HepG2 (cell line): ENCODE measurements around the gene OR9A2. TPM values are rescaled to one million over a fixed set of nuclear protein-coding genes. Genes with fewer than 3 reads are reported as not detected.

ENCODE experiments used
- ATAC-seq: fragments of 200-7000 bp; cut with Tn5 transposase; 3 replicates; pipeline ENCODE4 v1.9.1; 2020; ENCODE audit warnings: mild to moderate bottlenecking, moderate library complexity
- BruUV-seq: library from RNA; stranded (reverse); fragments of 400-500 nt; replicated peaks from 2 replicates; lab custom pipeline; 2021; lab: Mats Ljungman, UMichigan
- CTCF ChIA-PET: fragments of 300-600 bp; formaldehyde crosslinking; extraction: SDS; loops from one replicate; lab custom pipeline; 2021; ENCODE audit warnings: low total read pairs, inconsistent platforms, low intra/inter-chr PET ratio; lab: Yijun Ruan, JAX
- POLR2A ChIA-PET: fragments of 350-600 bp; sonication (Branson Sonifier 250); formaldehyde crosslinking; loops from one replicate; lab custom pipeline; 2020; ENCODE audit warnings: antibody characterized with exemption, inconsistent platforms; lab: Yijun Ruan, JAX
- DNase-seq: peaks from one replicate; pipeline ENCODE4 v3.0.0-alpha.2; 2015; ENCODE audit warnings: low spot score
- FAIRE-seq: peaks from 3 replicates; lab custom pipeline; 2011; peaks lifted over from hg19 to GRCh38; lab: Jason Lieb, UNC
- H2AFZ ChIP-seq: one replicate; pipeline ENCODE4 v1.6.1; 2011; ENCODE audit warnings: low read length, inconsistent platforms
- H3K27ac ChIP-seq: fragments of 300-600 bp; 3 replicates; pipeline ENCODE4 v1.8.0; 2011; ENCODE audit warnings: mixed run types, mild to moderate bottlenecking, mixed read lengths, low read length, inconsistent platforms; ENCODE audit not compliant: insufficient read depth; ENCODE audit errors: extremely low read length
- H3K27me3 ChIP-seq, 2 experiments: fragments of 200-600 bp in 1 of 2; 2 replicates in 1 of 2; 3 replicates in 1 of 2; pipeline versions ENCODE4 v1.6.0 to v1.8.0; 2011; ENCODE audit warnings: low read length in 2 of 2, mild to moderate bottlenecking in 2 of 2, moderate library complexity in 2 of 2, inconsistent platforms in 1 of 2; ENCODE audit not compliant: insufficient read depth in 2 of 2, control insufficient read depth in 1 of 2
- H3K36me3 ChIP-seq, 2 experiments: fragments of 200-600 bp in 1 of 2; replicated peaks in 1 of 2; 2 replicates in 1 of 2; 3 replicates in 1 of 2; pipeline versions ENCODE4 v1.5.1 to v1.8.0; 2011; ENCODE audit warnings: low read length in 2 of 2, inconsistent platforms in 1 of 2; ENCODE audit not compliant: insufficient read depth in 2 of 2, control insufficient read depth in 1 of 2
- H3K4me1 ChIP-seq: 2 replicates; pipeline ENCODE4 v1.5.1; 2012; ENCODE audit warnings: low read length, inconsistent platforms; ENCODE audit not compliant: insufficient read depth
- H3K4me2 ChIP-seq: 2 replicates; pipeline ENCODE4 v1.6.0; 2011; ENCODE audit warnings: low read depth, low read length, inconsistent platforms
- H3K4me3 ChIP-seq, 3 experiments: fragments of 200-600 bp in 1 of 3; sonication (generic), shearing (Covaris generic) in 1 of 3; replicated peaks in 1 of 3; 2 replicates each; pipeline ENCODE4 v1.5.1; 2011 to 2016; ENCODE audit warnings: low read length in 3 of 3, inconsistent platforms in 2 of 3, low read depth in 2 of 3, mild to moderate bottlenecking in 2 of 3, control low read depth in 1 of 3, mixed read lengths in 1 of 3; ENCODE audit not compliant: insufficient read depth in 1 of 3
- H3K79me2 ChIP-seq: one replicate; pipeline ENCODE4 v1.6.1; 2011; ENCODE audit warnings: low read length, inconsistent platforms; ENCODE audit not compliant: insufficient read depth
- H3K9ac ChIP-seq: 2 replicates; pipeline ENCODE4 v1.6.0; 2011; ENCODE audit warnings: mild to moderate bottlenecking, low read depth, low read length, inconsistent platforms; ENCODE audit not compliant: insufficient read depth
- H3K9me3 ChIP-seq: 2 replicates; pipeline ENCODE4 v1.5.1; 2012; ENCODE audit warnings: mild to moderate bottlenecking, low read length
- H4K20me1 ChIP-seq: 2 replicates; pipeline ENCODE4 v1.6.0; 2011; ENCODE audit warnings: inconsistent platforms, mild to moderate bottlenecking, low read length, moderate library complexity; ENCODE audit not compliant: insufficient read depth
- CBX2 ChIP-seq, 2 experiments: fragments of 200-600 bp in 1 of 2; sonication (generic); formaldehyde crosslinking in 1 of 2; IDR thresholded peaks; 2 replicates each; pipeline versions ENCODE4 v1.7.0 to v1.8.1; 2018 to 2022; ENCODE audit warnings: low read depth in 2 of 2, low read length in 1 of 2, mild to moderate bottlenecking in 1 of 2, missing genetic modification reagents in 1 of 2
- GABPA ChIP-seq, 2 experiments: IDR thresholded peaks; 2 replicates each; pipeline ENCODE4 v1.6.1; 2011 to 2016; ENCODE audit warnings: low read depth in 2 of 2, low read length in 1 of 2, missing biosample characterization in 1 of 2, missing genetic modification characterization in 1 of 2
- KDM5B ChIP-seq: sonication (generic); formaldehyde crosslinking; IDR thresholded peaks from 2 replicates; pipeline ENCODE4 v1.4.0; 2020; ENCODE audit warnings: missing genetic modification reagents, mild to moderate bottlenecking, borderline replicate concordance
- NFIB ChIP-seq: sonication (generic); formaldehyde crosslinking; IDR thresholded peaks from 2 replicates; pipeline ENCODE4 v1.9.0; 2021; ENCODE audit warnings: missing genetic modification reagents, mild to moderate bottlenecking, borderline replicate concordance
- POGZ ChIP-seq: sonication (generic); formaldehyde crosslinking; IDR thresholded peaks from 2 replicates; pipeline ENCODE4 v1.4.0; 2020; ENCODE audit warnings: mild to moderate bottlenecking, missing genetic modification reagents
- SRSF4 ChIP-seq: fragments of 200-400 bp; formaldehyde crosslinking; IDR thresholded peaks from one replicate; pipeline ENCODE4 v1.6.1; 2018; ENCODE audit warnings: mild to moderate bottlenecking, low read depth, low read length, moderate library complexity; ENCODE audit not compliant: poor library complexity, severe bottlenecking
- XBP1 ChIP-seq: sonication (generic); formaldehyde crosslinking; IDR thresholded peaks from 2 replicates; pipeline ENCODE4 v1.5.0; 2020; ENCODE audit warnings: missing genetic modification reagents
- ZFP91 ChIP-seq: sonication (generic); formaldehyde crosslinking; IDR thresholded peaks from 2 replicates; pipeline ENCODE4 v1.9.0; 2022; ENCODE audit warnings: missing genetic modification reagents, mild to moderate bottlenecking, borderline replicate concordance
- ZKSCAN1 ChIP-seq: fragments of 150-350 bp; IDR thresholded peaks from 2 replicates; pipeline ENCODE4 v1.6.1; 2014; ENCODE audit warnings: low read length
- ZMAT5 ChIP-seq: sonication (generic); formaldehyde crosslinking; IDR thresholded peaks from 2 replicates; pipeline ENCODE4 v1.5.0; 2020; ENCODE audit warnings: mild to moderate bottlenecking, low read depth, missing genetic modification reagents, borderline replicate concordance
- ZNF232 ChIP-seq: sonication (generic); formaldehyde crosslinking; IDR thresholded peaks from 2 replicates; pipeline ENCODE4 v1.4.0; 2020; ENCODE audit warnings: missing genetic modification reagents, borderline replicate concordance
- ZNF317 ChIP-seq: sonication (generic); formaldehyde crosslinking; IDR thresholded peaks from 2 replicates; pipeline ENCODE4 v1.5.0; 2020; ENCODE audit warnings: mild to moderate bottlenecking, missing genetic modification reagents
- ZNF383 ChIP-seq: sonication (generic); formaldehyde crosslinking; IDR thresholded peaks from 2 replicates; pipeline ENCODE4 v1.4.0; 2020; ENCODE audit warnings: missing genetic modification reagents, mild to moderate bottlenecking, borderline replicate concordance
- ZNF564 ChIP-seq: sonication (generic); formaldehyde crosslinking; IDR thresholded peaks from 2 replicates; pipeline ENCODE4 v1.8.1; 2023; ENCODE audit warnings: mild to moderate bottlenecking, missing genetic modification reagents
- ZNF580 ChIP-seq: IDR thresholded peaks from 2 replicates; pipeline ENCODE4 v1.6.1; 2016; ENCODE audit warnings: low read depth, borderline replicate concordance
- ZNF646 ChIP-seq: sonication (generic); formaldehyde crosslinking; IDR thresholded peaks from 2 replicates; pipeline ENCODE4 v1.9.0; 2021; ENCODE audit warnings: mild to moderate bottlenecking, missing genetic modification reagents
- in situ Hi-C: cut with HindIII; loops from 2 replicates; pipeline ENCODE4 v1.10.0; 2017; ENCODE audit warnings: low pct_unique_long_range_greater_than_20kb; ENCODE audit not compliant: extremely low pct_ligation_motif_present
- intact Hi-C: fragments of 100-400 bp; cut with micrococcal nuclease; formaldehyde crosslinking; loops from one replicate; pipeline ENCODE4 v1.10.0; 2022; ENCODE audit not compliant: unreplicated experiment
- polyA plus RNA-seq, 8 experiments: library from polyadenylated mRNA; depleted of rRNA in 3 of 8; stranded (reverse) in 7 of 8; unstranded in 1 of 8; fragments of >200 nt; fragmentation: Illumina TruSeq in 4 of 8; extraction: Trizol in 4 of 8; gene quantifications; 2 replicates each; pipeline versions ENCODE4 v1.2.1 to v1.2.3, GENCODE V29; 2011 to 2016; ENCODE audit warnings: low read depth in 4 of 8, missing spikeins in 1 of 8, mixed read lengths in 1 of 8; ENCODE audit not compliant: insufficient read depth in 1 of 8
- total RNA-seq, 5 experiments: library from RNA; depleted of rRNA; stranded (reverse); fragments of >200 nt; fragmentation: Illumina TruSeq; extraction: Trizol; gene quantifications; 2 replicates each; pipeline ENCODE4 v1.2.3, GENCODE V29; 2016; ENCODE audit warnings: low read depth in 1 of 5

The OR9A2 gene
- total and polyA plus RNA-seq, 2 of the 13 experiments (the other 11 are each of a cell fraction or from before 2014, with no cell fraction given) = not detected

GRCh38 chr7:142999793-143000192, 27.1 kb downstream of the OR9A2 start:
- Histone ChIP-seq H3K27me3 (no peaks in the 10 kb centered on the region), H3K27ac (no peak overlapping the region), H3K36me3 (no peaks in the 10 kb centered on the region), H3K9ac (no peak overlapping the region), H3K79me2 (no peaks in the 10 kb centered on the region), H2AFZ (no peak overlapping the region), H3K9me3 (0 out of 2 replicates have a peak, but pooled peaks cover 8% of the 10 kb centered on the region), H3K4me2 (no peak overlapping the region), H3K4me1 (no peaks in the 10 kb centered on the region), H3K4me3 (no peak overlapping the region), H4K20me1 (no peaks in the 10 kb centered on the region)
- intact Hi-C loops (loop anchor here (10.0 kb wide), 2 partner anchors 115 to 305 kb away; partner anchors contain the start of gene TRPV6), in situ Hi-C loops (no loop called here)
- ATAC-seq (no peak), DNase-seq (no peak), FAIRE-seq (no peak)
- no TSS peak for BruUV-seq
- CTCF ChIA-PET = no interaction called here
- POLR2A ChIA-PET = no interaction called here
- no peak for TF ChIP-seq NFIB (CRISPR knock-in tag)
- no peak for TF ChIP-seq XBP1 (CRISPR knock-in tag)
- no peak for TF ChIP-seq ZFP91 (CRISPR knock-in tag)
- no peak for TF ChIP-seq KDM5B
- no peak for TF ChIP-seq ZNF317 (CRISPR knock-in tag)
- TF ChIP-seq ZKSCAN1 = no peak
- no peak for TF ChIP-seq ZNF646 (CRISPR knock-in tag)
- no peak for TF ChIP-seq SRSF4
- no peak for TF ChIP-seq ZNF564 (CRISPR knock-in tag)
- TF ChIP-seq POGZ (CRISPR knock-in tag) = no peak
- no peak for TF ChIP-seq ZNF383 (CRISPR knock-in tag)
- no peak for TF ChIP-seq ZNF580 (CRISPR knock-in tag)
- TF ChIP-seq ZMAT5 (CRISPR knock-in tag) = no peak
- no peak for TF ChIP-seq GABPA (IDR thresholded peaks at IDR 0.05; ENCODE audit: low read depth, low read length)
- TF ChIP-seq GABPA (CRISPR knock-in tag; IDR thresholded peaks at IDR 0.05; ENCODE audit: low read depth) = no peak
- no peak for TF ChIP-seq CBX2 (IDR thresholded peaks at IDR 0.05; ENCODE audit: low read depth, low read length)
- TF ChIP-seq CBX2 (CRISPR knock-in tag; IDR thresholded peaks at IDR 0.05; ENCODE audit: low read depth) = no peak
- no peak for TF ChIP-seq ZNF232 (CRISPR knock-in tag)
